HEK293 (cell line): ENCODE results near the gene TRIM3.

Experiments
- CTCF ChIA-PET: fragments of 350-600 bp; formaldehyde crosslinking; extraction: SDS; loops from one replicate; lab custom pipeline; 2021; ENCODE audit warnings: antibody characterized with exemption; lab: Yijun Ruan, JAX
- POLR2A ChIA-PET: fragments of 300-600 bp; formaldehyde crosslinking; extraction: SDS; loops from one replicate; lab custom pipeline; 2020; ENCODE audit warnings: antibody characterized with exemption, inconsistent platforms; lab: Yijun Ruan, JAX
- H3K27ac ChIP-seq: fragments of 200-500 bp; sonication (Bioruptor generic); 2 replicates; pipeline ENCODE4 v1.5.1; 2014; ENCODE audit warnings: low read depth, low read length, control low read depth, inconsistent platforms; ENCODE audit errors: extremely low read depth
- H3K36me3 ChIP-seq, 2 experiments: fragments of 200-500 bp in 1 of 2; sonication (Bioruptor generic) in 1 of 2; 1 replicate in 1 of 2; 2 replicates in 1 of 2; pipeline ENCODE4 v1.5.1; 2014 to 2017; ENCODE audit warnings: inconsistent platforms in 2 of 2, low read length in 2 of 2; ENCODE audit not compliant: control insufficient read depth in 2 of 2, insufficient read depth in 1 of 2
- H3K4me1 ChIP-seq: fragments of 200-500 bp; sonication (Bioruptor generic); 2 replicates; pipeline ENCODE4 v1.5.1; 2014; ENCODE audit warnings: mild to moderate bottlenecking, low read length, inconsistent platforms; ENCODE audit not compliant: control insufficient read depth, insufficient read depth
- H3K4me3 ChIP-seq: 2 replicates; pipeline ENCODE4 v1.5.1; 2011; ENCODE audit warnings: low read depth, mild to moderate bottlenecking, control low read depth, low read length, moderate library complexity
- H3K9me3 ChIP-seq: fragments of 200-500 bp; sonication (Bioruptor generic); 2 replicates; pipeline ENCODE4 v1.5.1; 2014; ENCODE audit warnings: low read depth, low read length, inconsistent platforms; ENCODE audit not compliant: control insufficient read depth, insufficient read depth
- GLI2 ChIP-seq: fragments of 450-650 bp; formaldehyde crosslinking; IDR thresholded peaks from 2 replicates; pipeline ENCODE4; 2017; ENCODE audit warnings: missing biosample characterization, missing genetic modification characterization, low read depth, borderline replicate concordance
- IKZF3 ChIP-seq: fragments of 450-650 bp; IDR thresholded peaks from 2 replicates; pipeline ENCODE4 v1.5.0; 2018; ENCODE audit warnings: missing biosample characterization, mild to moderate bottlenecking, missing genetic modification characterization, moderate library complexity
- PRDM10 ChIP-seq: fragments of 450-650 bp; formaldehyde crosslinking; IDR thresholded peaks from 2 replicates; pipeline ENCODE4 v1.5.1; 2016; ENCODE audit warnings: missing biosample characterization, missing genetic modification characterization
- REST ChIP-seq: fragments of 450-650 bp; formaldehyde crosslinking; IDR thresholded peaks from 2 replicates; pipeline ENCODE4 v1.5.1; 2016; ENCODE audit warnings: missing biosample characterization, missing genetic modification characterization
- TSHZ1 ChIP-seq: fragments of 450-650 bp; formaldehyde crosslinking; IDR thresholded peaks from 2 replicates; pipeline ENCODE4 v1.5.1; 2016; ENCODE audit warnings: missing biosample characterization, missing genetic modification characterization, borderline replicate concordance
- WT1 ChIP-seq: fragments of 450-650 bp; formaldehyde crosslinking; IDR thresholded peaks from 2 replicates; pipeline ENCODE4 v1.5.1; 2016; ENCODE audit warnings: missing biosample characterization, missing genetic modification characterization
- ZFP37 ChIP-seq: fragments of 450-650 bp; formaldehyde crosslinking; IDR thresholded peaks from 2 replicates; pipeline ENCODE4 v1.5.1; 2016; ENCODE audit warnings: missing biosample characterization, missing genetic modification characterization
- ZNF155 ChIP-seq: fragments of 450-650 bp; formaldehyde crosslinking; IDR thresholded peaks from 2 replicates; pipeline ENCODE4 v1.5.1; 2016; ENCODE audit warnings: missing biosample characterization, missing genetic modification characterization
- ZNF184 ChIP-seq: fragments of 450-650 bp; IDR thresholded peaks from 2 replicates; pipeline ENCODE4 v1.5.1; 2018; ENCODE audit warnings: missing biosample characterization, mild to moderate bottlenecking, missing genetic modification characterization
- ZNF24 ChIP-seq: fragments of 450-650 bp; formaldehyde crosslinking; IDR thresholded peaks from 2 replicates; pipeline ENCODE4 v1.5.1; 2016; ENCODE audit warnings: missing biosample characterization, missing genetic modification characterization
- ZNF274 ChIP-seq, 2 experiments: fragments of 200-500 bp in 1 of 2; fragments of 450-650 bp in 1 of 2; sonication (Bioruptor generic) in 1 of 2; formaldehyde crosslinking in 1 of 2; IDR thresholded peaks; 2 replicates each; pipeline versions ENCODE4 v1.5.1 to v1.6.1; 2014 to 2016; ENCODE audit warnings: borderline replicate concordance in 1 of 2, inconsistent platforms in 1 of 2, low read length in 1 of 2, missing biosample characterization in 1 of 2, missing genetic modification characterization in 1 of 2
- ZNF292 ChIP-seq: fragments of 450-650 bp; formaldehyde crosslinking; IDR thresholded peaks from 2 replicates; pipeline ENCODE4 v1.5.1; 2016; ENCODE audit warnings: low read depth, missing biosample characterization, missing genetic modification characterization, borderline replicate concordance
- ZNF426 ChIP-seq: fragments of 450-650 bp; formaldehyde crosslinking; IDR thresholded peaks from 2 replicates; pipeline ENCODE4 v1.5.1; 2017; ENCODE audit warnings: missing biosample characterization, missing genetic modification characterization, mild to moderate bottlenecking, inconsistent platforms, moderate library complexity
- ZNF561 ChIP-seq: fragments of 450-650 bp; IDR thresholded peaks from 2 replicates; pipeline ENCODE4 v1.5.1; 2018; ENCODE audit warnings: missing biosample characterization, missing genetic modification characterization, borderline replicate concordance
- ZNF623 ChIP-seq: fragments of 450-650 bp; formaldehyde crosslinking; IDR thresholded peaks from 2 replicates; pipeline ENCODE4 v1.5.1; 2016; ENCODE audit warnings: missing biosample characterization, missing genetic modification characterization
- ZNF670 ChIP-seq: fragments of 450-650 bp; formaldehyde crosslinking; IDR thresholded peaks from 2 replicates; pipeline ENCODE4 v1.5.1; 2016; ENCODE audit warnings: missing biosample characterization, missing genetic modification characterization, low read depth
- ZNF704 ChIP-seq: fragments of 450-650 bp; formaldehyde crosslinking; IDR thresholded peaks from 2 replicates; pipeline ENCODE4 v1.5.1; 2016; ENCODE audit warnings: missing biosample characterization, missing genetic modification characterization
- ZNF777 ChIP-seq: fragments of 450-650 bp; formaldehyde crosslinking; IDR thresholded peaks from 2 replicates; pipeline ENCODE4 v1.5.1; 2017; ENCODE audit warnings: missing biosample characterization, missing genetic modification characterization, borderline replicate concordance
- ZNF830 ChIP-seq: fragments of 450-650 bp; IDR thresholded peaks from 2 replicates; pipeline ENCODE4 v1.5.0; 2018; ENCODE audit warnings: missing biosample characterization, missing genetic modification characterization, low read depth, mild to moderate bottlenecking, moderate library complexity
- ZNF843 ChIP-seq: fragments of 450-650 bp; formaldehyde crosslinking; IDR thresholded peaks from 2 replicates; pipeline ENCODE4 v1.5.1; 2016; ENCODE audit warnings: missing biosample characterization, missing genetic modification characterization

TRIM3 gene

GRCh38 chr11:6497069-6497839 lies 23.5 kb upstream of the TRIM3 start, which contains the start of gene DNHD1:
Gene DNHD1 (plus strand): TSS chr11:6497280. CDS start chr11:6498216, 936 bp downstream.
- POLR2A ChIA-PET, result interaction anchor here (1.0 kb wide), 1 partner anchor 16 kb away, joined by 3 read pairs; the partner anchor contains the start of genes ARFIP2 and TIMM10B

GRCh38 chr11:6489306-6489705 lies 15.6 kb upstream of the TRIM3 start:
- no peaks in the 10 kb centered on the region for H3K9me3 ChIP-seq
- H3K36me3 ChIP-seq, result peaks cover 3 to 83% of the 10 kb centered on the region in 2 experiments; a peak in 2 of 3 replicates
- no peak overlapping the region for H3K4me3 ChIP-seq
- no peaks in the 10 kb centered on the region for H3K4me1 ChIP-seq
- H3K27ac ChIP-seq, result no peak overlapping the region
- POLR2A ChIA-PET, result interaction anchor here (1.8 kb wide), 1 partner anchor 8 kb away, joined by 12 read pairs; the partner anchor contains the start of genes ARFIP2 and TIMM10B
- TF ChIP-seq TSHZ1 (tag by site-specific recombination) (no peak), ZNF830 (no peak), ZNF24 (tag by site-specific recombination) (no peak), ZNF426 (tag by site-specific recombination) (no peak), ZNF623 (tag by site-specific recombination) (no peak), ZNF561 (no peak), GLI2 (no peak), IKZF3 (tag by site-specific recombination) (no peak), ZNF184 (tag by site-specific recombination) (no peak), PRDM10 (tag by site-specific recombination) (no peak), ZNF155 (tag by site-specific recombination) (no peak), ZNF777 (tag by site-specific recombination) (no peak), ZNF704 (no peak), REST (no peak), WT1 (no peak), ZNF274 (IDR thresholded peaks at IDR 0.05; ENCODE audit: low read length) (no peak), ZNF274 (tag by site-specific recombination; IDR thresholded peaks at IDR 0.05; ENCODE audit: borderline replicate concordance) (no peak), ZFP37 (tag by site-specific recombination) (no peak), ZNF843 (tag by site-specific recombination) (no peak)
- CTCF ChIA-PET, result interaction anchor here (0.9 to 2.6 kb wide), 4 partner anchors 15 to 135 kb away, joined by 3 to 10 read pairs (median 4); no protein-coding TSS in a partner anchor

More at GRCh38 chr11:6497069-6497839, 23.5 kb upstream of the TRIM3 start, which contains the start of gene DNHD1:
- Histone ChIP-seq H3K4me1 (no peaks in the 10 kb centered on the region), H3K27ac (no peak within 1 kb of the TSS), H3K9me3 (no peaks in the 10 kb centered on the region), H3K36me3 (peaks cover 0 to 41% of the 10 kb centered on the region in 2 experiments; a peak in 1 of 3 replicates), H3K4me3 (no peak within 1 kb of the TSS)
- no peak for TF ChIP-seq ZNF292 (tag by site-specific recombination)
- TF ChIP-seq ZNF670, result no peak
- CTCF ChIA-PET, result interaction anchor here (1.9 to 2.2 kb wide), 2 partner anchors 10 to 118 kb away, joined by 8 to 10 read pairs; no protein-coding TSS in a partner anchor
